ENCODE results near the gene AGAP1. TPM values are rescaled to one million over a fixed set of nuclear protein-coding genes. Genes with fewer than 3 reads are reported as not detected.

Gene AGAP1
- total RNA-seq, 1 donor from 2014 or later = 47.2 TPM

GRCh38 chr2:235654103-235654813 lies 160.4 kb downstream of the AGAP1 start:
- peaks cover 14% of the 10 kb centered on the region for H3K4me1 Mint-ChIP-seq (ENCODE audit: low read depth)
- no peak for DNase-seq (ENCODE audit: low spot score, unreplicated experiment)
- H3K27ac Mint-ChIP-seq = no peak overlapping the region
- no peak for TF ChIP-seq CTCF (IDR thresholded peaks at IDR 0.05; ENCODE audit: unreplicated experiment)
- no peak overlapping the region for H3K4me3 Mint-ChIP-seq (ENCODE audit: low read depth)
- H3K36me3 Mint-ChIP-seq (ENCODE audit: insufficient read depth) = peaks cover 2% of the 10 kb centered on the region
- H3K27me3 Mint-ChIP-seq = no peaks in the 10 kb centered on the region
- no peaks in the 10 kb centered on the region for H3K9me3 Mint-ChIP-seq (ENCODE audit: low read depth)

GRCh38 chr2:235658351-235659174 lies 164.7 kb downstream of the AGAP1 start:
- peak overlapping the region; percentile 53 for H3K27ac Mint-ChIP-seq
- no peak overlapping the region for H3K4me3 Mint-ChIP-seq (ENCODE audit: low read depth)
- peaks cover 2% of the 10 kb centered on the region for H3K27me3 Mint-ChIP-seq
- H3K9me3 Mint-ChIP-seq (ENCODE audit: low read depth) = no peaks in the 10 kb centered on the region
- peaks cover 28% of the 10 kb centered on the region for H3K4me1 Mint-ChIP-seq (ENCODE audit: low read depth)
- no peak for TF ChIP-seq CTCF (IDR thresholded peaks at IDR 0.05; ENCODE audit: unreplicated experiment)
- no peak for DNase-seq (ENCODE audit: low spot score, unreplicated experiment)
- H3K36me3 Mint-ChIP-seq (ENCODE audit: insufficient read depth) = peaks cover 2% of the 10 kb centered on the region

- H3K36me3 Mint-ChIP-seq (ENCODE audit: insufficient read depth) = peaks cover 2% of the 10 kb centered on the region
- peaks cover 26% of the 10 kb centered on the region for H3K4me1 Mint-ChIP-seq (ENCODE audit: low read depth)
- H3K27ac Mint-ChIP-seq = no peak overlapping the region
- no peak for TF ChIP-seq CTCF (IDR thresholded peaks at IDR 0.05; ENCODE audit: unreplicated experiment)
- no peak for DNase-seq (ENCODE audit: low spot score, unreplicated experiment)
- peaks cover 5% of the 10 kb centered on the region for H3K27me3 Mint-ChIP-seq
- no peak overlapping the region for H3K4me3 Mint-ChIP-seq (ENCODE audit: low read depth)
- no peaks in the 10 kb centered on the region for H3K9me3 Mint-ChIP-seq (ENCODE audit: low read depth)
These were observed 166.0 kb downstream of the AGAP1 start for GRCh38 chr2:235659767-235660322.

GRCh38 chr2:235660484-235661082 lies 166.7 kb downstream of the AGAP1 start:
- Mint-ChIP-seq H3K4me3 (ENCODE audit: low read depth) (no peak overlapping the region), H3K27me3 (peaks cover 5% of the 10 kb centered on the region), H3K9me3 (ENCODE audit: low read depth) (no peaks in the 10 kb centered on the region), H3K36me3 (ENCODE audit: insufficient read depth) (peaks cover 2% of the 10 kb centered on the region), H3K4me1 (ENCODE audit: low read depth) (peaks cover 26% of the 10 kb centered on the region), H3K27ac (no peak overlapping the region)
- DNase-seq (ENCODE audit: low spot score, unreplicated experiment) = no peak
- TF ChIP-seq CTCF (IDR thresholded peaks at IDR 0.05; ENCODE audit: unreplicated experiment) = no peak

All from progenitor cell of endocrine pancreas (in vitro differentiated cells).